DMS79 (cell line): ENCODE results near the gene IL17REL.
A peak's percentile ranks its signal among the peaks of the same experiment; 100 is the strongest.

Experiments used
- DNase-seq: peaks from one replicate; lab custom pipeline; 2025; lab: John Stamatoyannopoulos, UW

Gene IL17REL

DNA sequence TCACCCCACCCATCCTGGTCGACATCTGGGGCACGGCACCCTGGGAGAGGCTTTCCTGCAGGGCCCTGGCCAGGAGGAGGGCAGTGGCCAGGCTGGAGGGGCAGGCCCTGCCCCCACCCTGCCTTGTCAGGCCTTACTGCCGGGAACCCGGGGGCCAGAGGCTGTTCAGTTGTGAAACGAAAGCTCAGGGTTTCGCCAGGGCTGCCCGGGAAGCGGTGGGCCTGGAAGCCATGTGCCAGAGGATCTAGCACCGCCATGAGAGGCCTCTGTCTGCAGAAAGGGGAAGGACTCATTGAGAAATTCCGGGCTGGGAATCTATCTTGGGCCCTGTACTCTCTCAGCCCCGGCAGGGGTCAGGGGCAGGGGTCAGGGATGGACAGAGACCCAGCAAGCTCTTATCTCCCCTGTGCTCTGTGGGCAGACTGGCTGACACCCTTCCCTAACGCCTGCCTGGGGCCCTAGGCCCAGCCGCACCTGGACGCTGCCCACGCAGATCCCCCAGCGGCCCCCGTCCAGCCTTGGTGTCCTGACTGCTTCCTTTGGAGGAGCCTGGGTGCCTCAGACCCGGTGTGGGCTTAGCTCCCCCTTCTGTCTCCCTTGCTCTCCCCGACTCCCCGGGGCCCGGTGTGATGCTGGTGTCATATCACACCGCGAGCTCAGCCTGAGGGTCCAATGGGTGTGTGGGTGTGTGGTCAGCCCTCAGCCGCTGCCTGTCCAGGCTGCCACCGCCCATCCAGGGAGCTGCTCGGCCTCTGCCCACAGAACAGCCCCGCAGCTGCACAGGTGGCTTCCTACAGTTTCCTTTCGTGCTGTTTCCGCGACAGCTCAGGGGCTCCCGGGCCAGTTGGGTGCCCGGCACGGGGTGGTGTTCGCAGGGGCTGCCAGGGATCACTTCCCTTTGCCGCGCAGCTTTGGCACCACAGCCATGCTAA, 45.5 kb downstream of the IL17REL start:
- DNase-seq = no peak

- no peak for DNase-seq
Measured at GRCh38 chr22:49966041-49966773, 46.4 kb downstream of the IL17REL start.

DNA sequence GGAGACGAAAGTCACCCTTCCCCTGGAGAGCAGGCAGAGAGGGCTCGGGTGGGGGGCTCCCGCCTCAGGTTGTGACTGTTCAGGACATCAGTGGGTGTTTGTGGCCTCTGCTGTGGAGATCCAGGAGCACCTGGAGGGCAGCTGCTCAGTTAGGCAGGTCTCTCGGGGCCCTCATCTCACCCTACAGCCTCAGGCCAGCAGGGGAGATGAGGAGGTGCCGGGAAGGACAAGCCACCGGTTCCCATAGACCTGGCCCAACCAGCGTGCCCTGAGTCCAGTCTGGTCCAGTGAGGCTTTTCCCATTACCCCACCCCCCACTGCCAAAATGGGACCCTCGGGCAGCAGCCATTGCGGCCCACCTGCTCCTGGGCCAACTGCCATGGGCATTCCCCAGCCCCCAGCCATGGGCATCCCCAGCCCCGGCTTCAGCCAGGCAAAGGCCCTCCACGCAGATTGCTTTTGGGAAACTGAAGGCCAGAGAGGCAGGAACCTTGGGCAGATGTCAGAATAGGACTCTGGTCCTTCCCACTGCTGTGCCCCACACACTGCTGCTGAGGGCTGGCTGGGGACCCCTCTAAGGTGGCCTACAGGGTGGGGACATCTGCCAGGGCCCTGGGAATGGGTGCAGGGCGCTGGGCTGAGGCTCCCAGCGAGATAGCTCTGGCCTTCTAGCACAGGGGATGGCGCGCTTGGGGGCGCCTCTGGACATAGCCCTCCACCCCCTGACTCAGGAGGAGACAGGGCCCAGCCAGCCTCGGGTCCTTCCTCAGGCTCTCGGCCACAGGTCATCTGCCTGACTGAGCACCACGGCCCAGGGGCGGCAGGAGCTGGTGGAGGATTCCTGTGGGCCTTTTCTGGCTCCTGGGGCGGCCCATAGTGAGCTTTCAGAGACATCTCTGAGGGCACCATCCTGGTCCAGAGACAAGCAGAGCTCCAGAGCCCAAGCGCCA, 47.2 kb downstream of the IL17REL start:
- no peak for DNase-seq

DNA sequence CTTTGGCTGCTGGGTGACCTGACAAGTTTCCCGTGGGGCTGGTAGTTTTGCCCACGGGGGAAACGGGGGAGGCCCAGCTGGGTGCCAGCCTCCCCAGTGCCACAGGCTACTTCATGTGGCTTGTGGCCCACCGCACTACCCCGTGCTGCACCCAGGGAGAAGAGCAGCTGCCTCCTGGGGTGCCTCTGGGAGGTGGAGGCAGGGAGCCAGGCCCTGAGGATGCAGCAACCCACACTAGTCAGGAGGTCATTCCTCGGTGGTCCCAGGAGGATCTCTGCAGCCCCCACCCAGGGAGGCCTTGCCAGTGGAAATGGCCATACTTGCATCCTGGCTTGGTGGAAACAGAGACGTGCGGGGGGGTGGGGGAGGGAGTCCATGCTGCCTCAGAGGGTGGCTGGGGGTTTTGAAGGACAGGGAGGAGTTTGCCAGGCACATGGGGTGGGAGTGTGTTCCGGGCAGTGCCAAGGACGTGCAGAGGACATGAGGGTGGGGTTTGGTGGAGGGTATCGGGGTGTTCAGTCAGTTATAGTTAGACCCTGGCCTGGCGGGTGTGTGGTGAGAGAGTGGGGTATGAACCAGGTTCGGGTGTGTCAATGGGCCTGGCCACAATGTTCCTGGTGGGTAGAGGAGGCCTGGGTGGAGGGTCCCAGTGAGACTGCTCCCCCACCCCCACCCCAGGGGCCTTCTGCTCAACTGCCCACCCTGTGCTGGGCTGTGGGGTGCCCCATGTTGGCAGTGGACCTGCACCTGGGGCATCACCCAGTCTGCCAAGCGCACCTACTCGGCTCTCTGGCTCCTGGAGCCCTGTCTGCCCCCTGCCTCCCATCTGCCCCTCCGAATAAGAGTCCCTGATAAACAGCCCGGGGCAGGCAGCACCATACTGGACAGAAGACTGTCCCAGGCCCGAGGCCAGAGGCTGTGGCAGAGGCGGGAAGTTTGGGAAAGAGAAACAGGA, 48.2 kb downstream of the IL17REL start:
- DNase-seq = no peak

- DNase-seq = no peak
Measured at GRCh38 chr22:49963647-49964026, 48.9 kb downstream of the IL17REL start.

DNA sequence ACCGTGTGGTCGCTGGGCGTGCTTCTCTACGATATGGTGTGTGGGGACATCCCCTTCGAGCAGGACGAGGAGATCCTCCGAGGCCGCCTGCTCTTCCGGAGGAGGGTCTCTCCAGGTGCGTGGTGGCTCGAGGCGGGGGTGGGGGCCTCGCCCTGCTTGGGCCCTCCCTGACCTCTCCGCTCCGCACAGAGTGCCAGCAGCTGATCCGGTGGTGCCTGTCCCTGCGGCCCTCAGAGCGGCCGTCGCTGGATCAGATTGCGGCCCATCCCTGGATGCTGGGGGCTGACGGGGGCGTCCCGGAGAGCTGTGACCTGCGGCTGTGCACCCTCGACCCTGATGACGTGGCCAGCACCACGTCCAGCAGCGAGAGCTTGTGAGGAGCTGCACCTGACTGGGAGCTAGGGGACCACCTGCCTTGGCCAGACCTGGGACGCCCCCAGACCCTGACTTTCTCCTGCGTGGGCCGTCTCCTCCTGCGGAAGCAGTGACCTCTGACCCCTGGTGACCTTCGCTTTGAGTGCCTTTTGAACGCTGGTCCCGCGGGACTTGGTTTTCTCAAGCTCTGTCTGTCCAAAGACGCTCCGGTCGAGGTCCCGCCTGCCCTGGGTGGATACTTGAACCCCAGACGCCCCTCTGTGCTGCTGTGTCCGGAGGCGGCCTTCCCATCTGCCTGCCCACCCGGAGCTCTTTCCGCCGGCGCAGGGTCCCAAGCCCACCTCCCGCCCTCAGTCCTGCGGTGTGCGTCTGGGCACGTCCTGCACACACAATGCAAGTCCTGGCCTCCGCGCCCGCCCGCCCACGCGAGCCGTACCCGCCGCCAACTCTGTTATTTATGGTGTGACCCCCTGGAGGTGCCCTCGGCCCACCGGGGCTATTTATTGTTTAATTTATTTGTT, 49.6 kb downstream of the IL17REL start:
- DNase-seq = no peak

- no peak for DNase-seq
Measured at GRCh38 chr22:49962012-49962750, 50.4 kb downstream of the IL17REL start.

- no peak for DNase-seq
Measured at GRCh38 chr22:49961601-49962011, 51.0 kb downstream of the IL17REL start.

DNA sequence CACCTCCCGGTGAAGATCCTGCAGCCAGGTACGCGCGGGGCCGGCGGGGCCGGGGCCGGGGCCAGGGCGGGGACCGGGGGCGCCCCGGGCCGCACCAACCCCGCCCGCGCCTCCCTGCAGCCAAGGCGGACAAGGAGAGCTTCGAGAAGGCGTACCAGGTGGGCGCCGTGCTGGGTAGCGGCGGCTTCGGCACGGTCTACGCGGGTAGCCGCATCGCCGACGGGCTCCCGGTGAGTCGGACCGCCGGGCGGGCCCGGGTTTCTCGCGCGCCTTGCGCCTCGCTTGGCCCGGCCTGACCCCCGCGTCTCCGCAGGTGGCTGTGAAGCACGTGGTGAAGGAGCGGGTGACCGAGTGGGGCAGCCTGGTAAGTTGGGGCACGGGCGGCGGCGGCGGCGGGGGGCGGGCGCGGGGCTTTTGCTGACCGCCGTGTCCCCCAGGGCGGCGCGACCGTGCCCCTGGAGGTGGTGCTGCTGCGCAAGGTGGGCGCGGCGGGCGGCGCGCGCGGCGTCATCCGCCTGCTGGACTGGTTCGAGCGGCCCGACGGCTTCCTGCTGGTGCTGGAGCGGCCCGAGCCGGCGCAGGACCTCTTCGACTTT, 51.5 kb downstream of the IL17REL start:
- no peak for DNase-seq

GRCh38 chr22:49960159-49961004, 52.2 kb downstream of the IL17REL start, which contains the start of gene PIM3:
Gene PIM3 (plus strand): TSS chr22:49960772. CDS start chr22:49960948, 176 bp downstream.
- peak; percentile 62 for DNase-seq

- DNase-seq = no peak
Measured at GRCh38 chr22:49959782-49960158, 52.8 kb downstream of the IL17REL start.

DNA sequence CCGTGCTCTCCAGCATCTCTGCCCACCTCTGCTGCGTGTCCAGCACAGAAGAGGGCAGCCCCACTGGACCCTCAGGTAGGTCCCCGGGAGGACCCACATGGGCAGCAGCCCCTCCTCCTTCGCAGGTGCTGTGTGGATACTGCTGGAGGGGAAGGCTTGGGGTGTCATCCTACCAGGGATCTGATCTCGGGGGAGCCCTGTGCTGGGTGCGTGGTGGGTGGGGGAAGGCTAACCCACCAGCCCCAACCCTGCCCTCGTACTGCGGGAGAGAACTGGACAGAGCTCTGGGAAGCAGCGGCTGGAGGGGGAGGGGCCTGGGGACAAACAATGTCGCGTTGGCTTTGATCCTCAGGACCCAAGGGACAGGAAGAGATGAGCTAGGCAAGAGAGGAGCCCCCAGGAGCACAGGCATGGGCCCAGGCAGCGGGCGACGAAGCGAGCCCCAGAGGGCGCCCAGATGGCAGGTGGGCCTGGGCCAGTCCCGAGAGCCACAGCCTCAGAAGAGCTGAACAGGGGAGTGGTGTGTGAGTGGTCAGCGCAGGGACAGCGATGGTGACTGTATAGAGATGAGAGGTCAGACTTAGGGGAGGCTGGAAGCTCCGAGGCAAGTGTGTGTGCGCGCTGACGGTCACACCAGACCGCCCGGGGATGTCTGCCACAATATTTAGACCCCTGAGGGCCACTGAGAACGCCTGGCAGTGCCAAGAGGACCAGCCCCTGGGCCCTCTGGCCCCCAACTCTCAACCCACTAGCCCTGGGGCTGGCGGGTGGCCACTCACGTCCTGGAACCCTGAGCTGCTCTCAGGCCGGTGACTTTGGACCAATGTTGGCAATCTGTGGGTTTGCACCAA, 53.4 kb downstream of the IL17REL start:
- no peak for DNase-seq

DNA sequence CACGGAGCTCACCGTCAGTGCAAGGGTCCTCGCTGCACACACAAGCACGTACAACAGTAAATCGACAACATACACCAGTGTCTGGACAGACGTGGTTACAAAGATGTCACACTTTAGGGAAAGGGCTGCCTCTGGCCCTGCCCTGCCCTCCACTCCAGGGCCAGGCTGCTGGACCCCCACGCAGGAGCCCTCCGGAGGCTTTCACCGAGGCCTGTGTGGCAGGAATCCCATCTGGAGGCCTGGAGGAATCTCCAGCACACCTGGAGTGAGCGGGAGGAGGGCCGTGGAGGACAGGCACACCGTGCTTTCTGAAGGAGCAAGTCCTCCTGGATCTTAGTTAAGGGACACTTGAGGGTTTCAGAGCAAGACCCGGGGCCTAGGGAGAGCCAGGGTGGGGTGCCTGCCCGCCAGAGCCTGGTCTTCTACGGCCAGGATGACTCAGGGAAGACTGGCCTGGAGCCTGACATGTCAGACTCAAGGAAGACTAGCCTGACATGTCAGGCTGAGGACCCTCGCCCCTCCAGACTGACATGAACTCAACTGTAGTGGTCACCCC, 54.1 kb downstream of the IL17REL start:
- no peak for DNase-seq

DNA sequence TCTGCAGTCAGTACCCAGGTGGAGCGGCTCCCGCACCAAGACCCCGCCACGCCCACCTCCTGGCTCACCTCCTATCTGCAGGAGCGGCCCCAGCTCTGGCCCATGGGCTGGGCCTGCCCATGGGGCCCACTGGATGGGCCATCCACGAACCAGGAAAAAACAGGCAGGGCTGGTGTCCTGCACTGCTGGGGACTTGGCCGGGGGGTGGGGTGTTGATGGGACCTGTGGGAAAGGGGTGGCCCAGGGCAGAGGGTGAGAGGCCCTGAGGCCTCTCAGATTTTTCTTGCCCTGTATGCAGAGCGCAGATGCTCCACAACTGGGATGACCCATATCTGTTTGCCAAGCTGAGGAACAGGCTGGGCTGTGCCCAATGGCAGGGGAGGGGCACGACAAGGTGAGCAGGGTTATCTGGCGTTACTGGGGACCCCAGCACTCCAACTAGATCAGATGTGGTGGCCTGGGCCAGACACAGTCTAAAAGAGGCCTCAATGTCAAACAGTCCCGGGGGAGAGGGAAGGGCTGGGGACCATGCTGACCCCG, 54.7 kb downstream of the IL17REL start:
- DNase-seq = no peak

GRCh38 chr22:49956914-49957825, 55.4 kb downstream of the IL17REL start:
- DNase-seq = no peak
